DND-41 (cell line): ENCODE data around the gene FAM107B.

Experiments used
- EZH2 ChIP-seq: IDR thresholded peaks from 3 replicates; pipeline ENCODE4 v1.6.1; 2012; ENCODE audit warnings: borderline replicate concordance, low read depth, mild to moderate bottlenecking, moderate library complexity, low read length, inconsistent platforms; ENCODE audit not compliant: severe bottlenecking
- TF ChIP-seq, protein P1 (sequence below): IDR thresholded peaks from 2 replicates; pipeline ENCODE4 v1.5.1; 2012; ENCODE audit warnings: borderline replicate concordance, low read length, moderate library complexity, mild to moderate bottlenecking; ENCODE audit not compliant: poor library complexity, severe bottlenecking; ENCODE audit errors: extremely low read depth

DNA sequence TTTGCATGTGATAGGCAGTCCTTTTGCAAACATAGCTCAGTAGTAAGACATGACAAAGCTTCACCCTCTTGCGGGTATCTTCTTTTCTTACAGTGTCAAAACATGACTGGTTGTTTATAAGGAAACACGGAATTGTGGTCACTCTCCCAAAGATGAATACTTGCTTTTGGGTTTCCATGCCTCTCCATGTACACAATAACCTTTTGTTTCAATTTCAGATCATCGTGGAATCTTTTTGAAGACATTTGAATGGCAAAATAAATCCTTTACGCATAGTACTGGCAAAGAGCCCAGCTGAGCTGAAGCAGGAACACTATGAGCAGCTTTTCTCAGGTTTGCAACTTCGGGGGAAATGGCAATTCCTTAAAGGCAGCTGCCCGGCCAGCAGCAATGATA, 287.2 kb downstream of the FAM107B start:
- TF ChIP-seq, protein P1, sequence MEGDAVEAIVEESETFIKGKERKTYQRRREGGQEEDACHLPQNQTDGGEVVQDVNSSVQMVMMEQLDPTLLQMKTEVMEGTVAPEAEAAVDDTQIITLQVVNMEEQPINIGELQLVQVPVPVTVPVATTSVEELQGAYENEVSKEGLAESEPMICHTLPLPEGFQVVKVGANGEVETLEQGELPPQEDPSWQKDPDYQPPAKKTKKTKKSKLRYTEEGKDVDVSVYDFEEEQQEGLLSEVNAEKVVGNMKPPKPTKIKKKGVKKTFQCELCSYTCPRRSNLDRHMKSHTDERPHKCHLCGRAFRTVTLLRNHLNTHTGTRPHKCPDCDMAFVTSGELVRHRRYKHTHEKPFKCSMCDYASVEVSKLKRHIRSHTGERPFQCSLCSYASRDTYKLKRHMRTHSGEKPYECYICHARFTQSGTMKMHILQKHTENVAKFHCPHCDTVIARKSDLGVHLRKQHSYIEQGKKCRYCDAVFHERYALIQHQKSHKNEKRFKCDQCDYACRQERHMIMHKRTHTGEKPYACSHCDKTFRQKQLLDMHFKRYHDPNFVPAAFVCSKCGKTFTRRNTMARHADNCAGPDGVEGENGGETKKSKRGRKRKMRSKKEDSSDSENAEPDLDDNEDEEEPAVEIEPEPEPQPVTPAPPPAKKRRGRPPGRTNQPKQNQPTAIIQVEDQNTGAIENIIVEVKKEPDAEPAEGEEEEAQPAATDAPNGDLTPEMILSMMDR, result no peak
- TF ChIP-seq EZH2, result no peak
